H4 (cell line): ENCODE measurements around the gene TAX1BP3. TPM values are rescaled to one million over a fixed set of nuclear protein-coding genes. Genes with fewer than 3 reads are reported as not detected.
A peak's percentile ranks its signal among the peaks of the same experiment; 100 is the strongest.
"Not testable (repeated sequence)": the region's sequence is repeated elsewhere in the genome, so short reads cannot be mapped to it uniquely, and the experiment has no call there.

Source experiments
- DNase-seq: peaks from one replicate; pipeline ENCODE4 v3.0.0-alpha.2; 2015; ENCODE audit warnings: low spot score
- total RNA-seq: library from RNA; depleted of rRNA; stranded (reverse); fragments of >200 nt; shearing (Covaris generic); gene quantifications from 2 replicates; pipeline ENCODE4 v1.2.3, GENCODE V29; 2014; rRNA removed

The TAX1BP3 gene, protein sequence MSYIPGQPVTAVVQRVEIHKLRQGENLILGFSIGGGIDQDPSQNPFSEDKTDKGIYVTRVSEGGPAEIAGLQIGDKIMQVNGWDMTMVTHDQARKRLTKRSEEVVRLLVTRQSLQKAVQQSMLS
- total RNA-seq, result 77.8 and 86.8 TPM in 2 replicates

GRCh38 chr17:3668279-3669084, at the start of gene TAX1BP3, which contains the start of gene EMC6:
Gene TAX1BP3 (minus strand): TSS chr17:3668578. CDS start chr17:3668526, 52 bp downstream.
Gene EMC6 (plus strand): TSS chr17:3668812. CDS start chr17:3669147, 335 bp downstream.
- peak; percentile 87 for DNase-seq

- no peak for DNase-seq
Measured at GRCh38 chr17:3715296-3715695, 46.9 kb upstream of the TAX1BP3 start.

DNA sequence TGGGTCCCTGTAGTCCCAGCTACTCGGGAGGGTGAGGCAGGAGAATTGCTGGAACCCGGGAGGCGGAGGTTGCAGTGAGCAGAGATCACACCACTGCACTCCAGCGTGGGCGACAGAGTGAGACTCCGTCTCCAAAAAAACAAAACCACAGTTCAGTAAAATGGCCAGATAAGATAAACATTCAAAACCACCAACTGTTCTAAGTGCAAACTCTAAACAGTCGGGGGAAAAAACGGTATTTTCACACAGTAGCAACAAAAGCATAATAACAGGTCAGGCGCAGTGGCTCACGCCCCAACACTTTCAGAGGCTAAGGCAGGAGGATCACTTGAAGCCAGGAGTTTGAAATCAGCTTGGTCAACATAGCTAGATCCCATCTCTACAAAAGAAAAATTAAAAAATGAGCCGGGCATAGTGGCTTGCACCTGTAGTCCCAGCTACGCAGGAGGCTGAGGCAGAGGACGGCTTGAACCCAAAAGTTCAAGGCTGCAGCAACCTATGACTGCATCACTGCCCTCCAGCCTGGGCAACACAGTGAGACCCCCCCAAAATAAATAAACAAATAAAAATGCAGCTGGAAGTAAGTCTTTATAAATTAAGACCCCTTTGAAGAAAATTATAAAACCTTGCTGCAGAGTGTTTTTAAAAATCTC, 44.6 kb upstream of the TAX1BP3 start:
- DNase-seq, result peak; percentile 27

DNA sequence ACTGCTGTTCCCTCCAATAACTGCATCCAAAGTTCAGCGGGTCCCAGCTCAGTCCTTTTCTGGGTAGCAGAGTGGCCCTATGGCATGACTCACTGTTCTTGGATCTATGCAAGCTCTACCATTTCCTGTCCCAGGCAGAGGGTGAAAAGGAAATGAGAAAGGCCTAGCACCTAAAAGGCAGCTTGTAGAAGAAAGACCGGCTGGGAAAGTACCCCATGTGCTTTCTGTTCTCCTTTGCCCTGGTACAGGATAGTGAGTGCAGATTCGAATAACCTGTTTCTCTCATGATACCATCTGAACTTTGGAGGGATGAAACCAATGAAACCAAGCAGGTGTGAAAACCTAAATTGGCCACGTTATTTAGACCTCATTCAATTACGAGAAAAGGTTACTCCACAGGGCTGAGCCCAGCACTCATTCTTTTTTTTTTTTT, 42.6 kb upstream of the TAX1BP3 start:
- peak; percentile 22 for DNase-seq

DNA sequence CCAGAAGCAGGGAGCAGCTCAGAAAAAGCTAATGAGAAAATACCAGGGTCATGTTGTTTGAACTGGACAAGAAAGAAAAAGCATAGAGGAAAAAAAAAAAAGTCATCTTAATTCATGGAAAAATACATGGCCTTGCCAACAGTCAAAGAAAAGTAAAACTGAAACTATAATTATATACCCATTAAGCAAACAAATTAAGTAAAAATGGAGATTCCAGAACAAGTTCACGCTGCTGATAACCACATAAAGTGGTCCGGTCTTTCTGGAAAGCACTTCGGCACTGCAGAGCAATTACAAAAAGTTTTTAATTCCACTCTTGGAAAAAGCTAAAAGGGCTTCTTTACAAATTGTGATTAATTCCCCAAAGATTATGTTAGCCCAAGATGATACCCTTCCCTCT, 40.0 kb upstream of the TAX1BP3 start:
- no peak for DNase-seq

DNA sequence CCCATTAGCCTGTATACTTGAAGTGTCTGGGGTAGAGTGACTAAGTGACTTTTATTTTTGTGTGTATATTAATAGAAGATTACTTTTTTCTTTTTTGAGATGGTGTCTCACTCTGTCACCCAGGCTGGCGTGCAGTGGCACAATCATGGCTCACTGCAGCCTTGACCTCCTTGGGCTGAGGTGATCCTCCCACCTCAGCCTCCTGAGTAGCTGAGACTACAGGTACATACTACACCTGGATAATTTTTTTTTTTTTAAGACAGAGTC, 37.3 kb upstream of the TAX1BP3 start:
- DNase-seq, result not testable (repeated sequence)

GRCh38 chr17:3704931-3705717, 36.7 kb upstream of the TAX1BP3 start:
- DNase-seq, result no peak

DNA sequence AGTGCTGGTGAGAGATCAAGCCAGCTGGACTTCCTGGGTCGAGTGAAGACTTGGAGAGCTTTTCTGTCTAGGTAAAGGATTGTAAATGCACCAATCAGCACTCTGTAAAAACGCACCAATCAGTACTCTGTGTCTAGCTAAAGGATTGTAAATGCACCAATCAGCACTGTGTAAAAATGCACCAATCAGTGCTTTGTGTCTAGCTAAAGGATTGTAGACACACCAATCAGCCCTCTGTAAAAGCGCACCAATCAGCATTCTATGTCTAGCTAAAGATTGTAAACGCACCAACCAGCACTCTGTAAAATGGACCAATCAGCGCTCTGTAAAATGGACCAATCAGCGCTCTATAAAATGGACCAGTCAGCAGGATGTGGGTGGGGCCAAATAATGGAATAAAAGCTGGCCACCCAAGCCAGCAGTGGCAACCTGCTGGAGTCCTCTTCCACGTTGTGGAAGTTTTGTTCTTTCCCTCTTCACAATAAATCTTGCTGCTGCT, 33.7 kb upstream of the TAX1BP3 start:
- DNase-seq, result not testable (repeated sequence)

DNA sequence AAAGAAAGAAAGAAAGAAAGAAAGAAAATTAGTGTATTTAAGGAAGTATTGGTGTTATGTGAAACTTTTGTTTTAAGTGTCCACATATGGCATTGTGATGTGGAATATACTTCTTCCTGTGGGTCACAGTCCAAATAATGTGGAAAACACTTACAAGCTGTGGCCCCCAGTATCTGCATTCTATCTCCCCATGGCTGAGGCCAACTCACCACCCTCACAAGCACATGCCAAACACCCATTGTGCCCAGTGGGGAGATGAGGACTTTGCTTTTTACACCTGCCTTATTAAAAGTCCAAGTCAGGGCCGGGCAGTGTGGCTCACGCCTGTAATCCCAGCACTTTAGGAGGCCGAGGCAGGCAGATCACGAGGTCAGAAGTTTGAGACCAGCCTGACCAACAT, 31.6 kb upstream of the TAX1BP3 start:
- DNase-seq, result no peak

GRCh38 chr17:3698139-3698538, 29.8 kb upstream of the TAX1BP3 start:
- DNase-seq, result no peak

DNA sequence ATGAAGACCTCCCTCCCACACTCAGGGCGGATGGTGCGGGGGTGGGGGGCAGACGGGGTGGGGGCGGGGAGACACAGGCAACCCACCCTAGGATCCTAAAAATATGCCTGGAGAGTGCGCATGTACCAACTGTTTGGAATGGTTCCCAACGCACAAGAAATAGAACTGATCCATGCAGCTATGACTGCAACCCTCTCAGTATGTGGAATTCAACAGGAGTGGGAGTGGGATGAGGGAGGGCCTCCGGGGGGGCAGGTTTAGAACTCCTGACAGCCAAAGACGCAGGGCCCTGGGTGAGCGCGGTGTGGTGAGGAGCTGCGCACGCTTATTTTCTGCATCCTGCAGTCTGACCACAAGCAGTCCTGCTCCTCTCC, 28.7 kb upstream of the TAX1BP3 start:
- no peak for DNase-seq

DNA sequence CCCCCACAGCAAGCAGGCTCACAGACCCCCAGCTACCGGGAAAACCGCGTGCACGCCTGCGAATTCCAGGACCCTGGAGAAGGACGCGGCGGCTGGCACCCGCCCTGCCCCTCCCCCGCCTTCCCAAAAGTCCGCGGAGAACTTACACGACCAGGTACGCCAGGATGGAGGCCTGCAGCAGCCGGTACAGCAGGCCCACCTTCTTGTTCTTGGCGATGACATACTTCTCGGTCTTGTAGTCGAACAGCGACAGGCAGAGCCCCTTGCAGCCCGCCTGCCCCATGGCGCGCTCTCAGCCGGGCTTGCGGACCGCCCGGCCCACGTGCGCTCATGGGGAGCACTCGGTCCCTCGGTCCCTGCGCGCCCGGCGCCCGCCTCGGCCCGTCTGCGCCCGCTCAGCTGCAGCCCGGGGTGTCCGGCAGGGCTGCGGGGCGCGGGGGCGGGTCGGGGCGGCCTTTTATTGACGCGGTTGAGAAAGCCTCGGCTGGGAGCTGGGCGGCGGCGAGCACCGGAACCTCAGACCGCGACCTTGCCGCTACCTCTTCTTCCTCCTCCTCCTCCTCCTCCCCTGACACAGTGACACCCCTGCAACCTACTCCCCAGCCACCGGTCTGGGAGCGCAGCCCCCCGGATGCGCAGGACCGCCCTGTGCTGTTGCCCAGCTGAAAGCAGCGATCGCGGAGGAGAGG, 27.5 kb upstream of the TAX1BP3 start, which contains the start of gene P2RX5:
Gene P2RX5, minus strand, starts transcription at position 433 of the 689 bp plus-strand sequence. Its CDS starts 150 bp downstream, at position 283.
- no peak for DNase-seq

- no peak for DNase-seq
Measured at GRCh38 chr17:3695129-3695722, 26.8 kb upstream of the TAX1BP3 start.

- no peak for DNase-seq
Measured at GRCh38 chr17:3693829-3694231, 25.5 kb upstream of the TAX1BP3 start.

- no peak for DNase-seq
Measured at GRCh38 chr17:3693141-3693540, 24.8 kb upstream of the TAX1BP3 start.

DNA sequence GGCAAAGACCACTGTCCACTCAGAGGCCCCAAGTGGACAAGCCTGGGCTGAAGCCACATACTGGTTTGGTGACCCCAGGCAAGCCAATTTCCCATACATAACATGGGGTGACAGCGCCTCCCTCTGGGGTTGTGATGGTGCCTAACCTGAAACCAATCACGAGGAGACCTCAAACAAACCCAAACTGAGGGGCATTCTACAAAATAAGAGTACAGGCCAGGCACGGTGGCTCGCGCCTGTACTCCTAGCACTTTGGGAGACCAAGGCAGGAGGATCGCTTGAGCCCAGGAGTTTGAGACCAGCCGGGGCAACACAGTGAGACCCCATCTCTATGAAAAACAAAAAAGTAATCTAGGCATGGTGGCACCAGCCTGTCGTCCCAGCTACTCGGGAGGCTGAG, 24.0 kb upstream of the TAX1BP3 start:
- DNase-seq, result no peak

- no peak for DNase-seq
Measured at GRCh38 chr17:3691617-3692067, 23.3 kb upstream of the TAX1BP3 start.

DNA sequence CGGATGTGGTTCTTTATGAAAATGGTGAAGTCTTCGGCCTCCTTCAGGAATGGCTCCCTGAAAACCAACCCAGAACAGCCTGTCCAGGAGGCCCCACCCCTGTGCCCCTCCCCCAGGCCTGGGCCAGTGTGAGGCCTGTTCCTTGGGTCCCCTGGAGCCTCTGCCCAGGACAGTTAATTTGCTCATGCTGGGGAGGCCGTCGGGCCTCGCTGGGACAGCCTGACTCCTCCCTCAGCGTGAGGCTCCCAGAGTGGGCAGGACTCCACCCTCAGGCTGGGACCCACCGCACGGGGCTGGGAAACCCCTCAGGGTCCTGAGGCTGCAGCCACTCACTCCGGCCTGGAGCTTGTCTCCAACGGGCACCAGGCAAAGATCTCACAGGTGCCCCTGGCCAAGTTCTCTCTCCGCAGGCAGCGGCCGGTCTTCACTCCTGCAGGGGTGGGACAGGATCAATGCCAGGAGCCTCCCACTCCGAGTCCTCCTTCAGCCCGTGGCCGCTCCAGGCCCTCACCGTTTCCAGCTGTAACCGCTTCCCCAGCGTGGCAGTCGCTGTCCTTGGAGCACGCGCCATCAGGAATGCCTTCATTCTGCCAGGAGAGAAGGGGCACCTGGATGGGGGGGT, 21.8 kb upstream of the TAX1BP3 start:
- DNase-seq, result no peak

- no peak for DNase-seq
Measured at GRCh38 chr17:3689262-3690093, 21.1 kb upstream of the TAX1BP3 start.
